H1 (cell line): ENCODE data around the gene CALML4. TPM values are rescaled to one million over a fixed set of nuclear protein-coding genes. Genes with fewer than 3 reads are reported as not detected.

Experiments used
- CTCF ChIA-PET: fragments of 300-600 bp; sonication (Branson Sonifier 250); formaldehyde crosslinking; loops from one replicate; lab custom pipeline; 2021; ENCODE audit not compliant: partially characterized antibody; lab: Charles Lee
- POLR2A ChIA-PET: fragments of 300-600 bp; sonication (Branson Sonifier 250); formaldehyde crosslinking; loops from one replicate; lab custom pipeline; 2021; ENCODE audit warnings: inconsistent platforms; ENCODE audit not compliant: partially characterized antibody; lab: Charles Lee
- DNase-seq, 2 experiments: peaks; one replicate each; pipeline versions ENCODE4 v3.0.0 to v3.0.0-alpha.2; 2010 to 2022; ENCODE audit warnings: low spot score in 2 of 2, low read depth in 1 of 2, mixed read lengths in 1 of 2
- FAIRE-seq: peaks from 2 replicates; lab custom pipeline; 2011; peaks lifted over from hg19 to GRCh38; lab: Jason Lieb, UNC
- H2AFZ ChIP-seq: 2 replicates; pipeline ENCODE4 v1.8.1; 2012; ENCODE audit warnings: low read length, inconsistent platforms
- H2AK5ac ChIP-seq: 2 replicates; pipeline ENCODE4 v1.6.1; 2013; ENCODE audit warnings: low read depth, low read length
- H2BK120ac ChIP-seq: replicated peaks from 2 replicates; pipeline ENCODE3; 2013; ENCODE audit warnings: low read depth, low read length, inconsistent platforms
- H2BK12ac ChIP-seq: 2 replicates; pipeline ENCODE4 v1.6.1; 2013; ENCODE audit warnings: low read depth, low read length
- H2BK15ac ChIP-seq: 2 replicates; pipeline ENCODE4 v1.6.1; 2013; ENCODE audit warnings: low read length
- H2BK20ac ChIP-seq: 2 replicates; pipeline ENCODE4 v1.6.1; 2013; ENCODE audit warnings: low read length
- H2BK5ac ChIP-seq: 2 replicates; pipeline ENCODE4 v1.6.1; 2013; ENCODE audit warnings: low read depth, low read length
- H3K14ac ChIP-seq: 2 replicates; pipeline ENCODE4 v1.6.1; 2013; ENCODE audit warnings: inconsistent platforms; ENCODE audit not compliant: insufficient read length
- H3K18ac ChIP-seq: 2 replicates; pipeline ENCODE4 v1.6.1; 2013; ENCODE audit warnings: low read length; ENCODE audit errors: extremely low read depth
- H3K23ac ChIP-seq: 2 replicates; pipeline ENCODE4 v1.6.1; 2013; ENCODE audit warnings: inconsistent platforms; ENCODE audit not compliant: insufficient read length
- H3K23me2 ChIP-seq: 2 replicates; pipeline ENCODE4 v1.6.1; 2013; ENCODE audit warnings: low read depth, low read length
- H3K27ac ChIP-seq: 2 replicates; pipeline ENCODE4 v1.6.1; 2011; ENCODE audit warnings: low read depth, low read length, inconsistent platforms
- H3K27me3 ChIP-seq, 4 experiments: replicated peaks in 1 of 4; 1 replicate in 1 of 4; 2 replicates in 3 of 4; pipeline versions ENCODE4 v1.6.1 to v1.8.1; 2011 to 2013; ENCODE audit warnings: low read length in 3 of 4, mild to moderate bottlenecking in 3 of 4, inconsistent platforms in 2 of 4, mixed read lengths in 2 of 4, moderate library complexity in 1 of 4; ENCODE audit not compliant: control insufficient read depth in 3 of 4, insufficient read depth in 3 of 4; ENCODE audit errors: extremely low read depth in 1 of 4
- H3K36me3 ChIP-seq, 4 experiments: 2 replicates each; pipeline versions ENCODE4 v1.6.1 to v1.8.1; 2011 to 2013; ENCODE audit warnings: mild to moderate bottlenecking in 4 of 4, low read length in 3 of 4, moderate library complexity in 2 of 4, control low read depth in 1 of 4, inconsistent platforms in 1 of 4; ENCODE audit not compliant: insufficient read depth in 4 of 4, control insufficient read depth in 2 of 4
- H3K4ac ChIP-seq: replicated peaks from 2 replicates; pipeline ENCODE3; 2013; ENCODE audit warnings: low read length, low read depth, mixed read lengths, inconsistent platforms; ENCODE audit not compliant: insufficient read length
- H3K4me1 ChIP-seq, 4 experiments: replicated peaks in 1 of 4; 1 replicate in 1 of 4; 2 replicates in 3 of 4; pipeline versions ENCODE4 v1.6.1 to v1.8.1; 2011 to 2013; ENCODE audit warnings: low read length in 3 of 4, inconsistent platforms in 2 of 4, mixed read lengths in 1 of 4; ENCODE audit not compliant: insufficient read depth in 4 of 4, control insufficient read depth in 3 of 4
- H3K4me2 ChIP-seq, 2 experiments: 2 replicates each; pipeline versions ENCODE4 v1.6.1 to v1.8.1; 2011 to 2013; ENCODE audit warnings: low read depth in 2 of 2, low read length in 2 of 2, control low read depth in 1 of 2, inconsistent platforms in 1 of 2, mild to moderate bottlenecking in 1 of 2; ENCODE audit not compliant: insufficient read depth in 1 of 2
- H3K4me3 ChIP-seq, 4 experiments: fragments of 200-600, 300-600 bp in 1 of 4; sonication (generic), shearing (Covaris generic), sonication (Bioruptor Twin) in 1 of 4; 2 replicates each; pipeline versions ENCODE4 v1.5.1 to v1.8.1; 2011 to 2016; ENCODE audit warnings: low read length in 4 of 4, low read depth in 3 of 4, control low read depth in 2 of 4, inconsistent platforms in 2 of 4, mild to moderate bottlenecking in 2 of 4, mixed read lengths in 1 of 4, moderate library complexity in 1 of 4; ENCODE audit not compliant: insufficient read depth in 2 of 4; ENCODE audit errors: extremely low read depth in 1 of 4
- H3K56ac ChIP-seq: replicated peaks from 2 replicates; pipeline ENCODE3; 2013; ENCODE audit warnings: low read depth, mild to moderate bottlenecking, mixed read lengths, low read length, inconsistent platforms; ENCODE audit not compliant: insufficient read length
- H3K79me1 ChIP-seq: 2 replicates; pipeline ENCODE4 v1.6.1; 2013; ENCODE audit warnings: low read depth, low read length, control low read depth
- H3K79me2 ChIP-seq, 2 experiments: 2 replicates each; pipeline versions ENCODE4 v1.6.1 to v1.8.1; 2012 to 2013; ENCODE audit warnings: low read length in 2 of 2, mild to moderate bottlenecking in 2 of 2, inconsistent platforms in 1 of 2; ENCODE audit not compliant: insufficient read depth in 2 of 2, control insufficient read depth in 1 of 2
- H3K9ac ChIP-seq, 4 experiments: replicated peaks in 1 of 4; 1 replicate in 1 of 4; 2 replicates in 3 of 4; pipeline versions ENCODE4 v1.6.1 to v1.8.1; 2011 to 2013; ENCODE audit warnings: low read depth in 3 of 4, low read length in 3 of 4, control low read depth in 2 of 4, mild to moderate bottlenecking in 2 of 4, moderate library complexity in 2 of 4, inconsistent platforms in 1 of 4; ENCODE audit errors: extremely low read depth in 1 of 4
- H3K9me3 ChIP-seq, 2 experiments: 2 replicates each; pipeline versions ENCODE4 v1.6.1 to v1.8.1; 2012 to 2013; ENCODE audit warnings: mild to moderate bottlenecking in 2 of 2, moderate library complexity in 2 of 2, control low read depth in 1 of 2, inconsistent platforms in 1 of 2, low read depth in 1 of 2, low read length in 1 of 2, mixed read lengths in 1 of 2; ENCODE audit not compliant: insufficient read depth in 2 of 2
- H4K20me1 ChIP-seq, 2 experiments: replicated peaks in 1 of 2; 2 replicates each; pipeline versions ENCODE3 to v1.8.1; 2011 to 2013; ENCODE audit warnings: inconsistent platforms in 2 of 2, low read length in 2 of 2, mild to moderate bottlenecking in 1 of 2; ENCODE audit not compliant: insufficient read depth in 2 of 2, control insufficient read depth in 1 of 2
- H4K5ac ChIP-seq: 2 replicates; pipeline ENCODE4 v1.6.1; 2013; ENCODE audit warnings: low read length, low read depth, mixed read lengths, inconsistent platforms; ENCODE audit not compliant: insufficient read length
- H4K8ac ChIP-seq: 2 replicates; pipeline ENCODE4 v1.8.0; 2013; ENCODE audit warnings: mild to moderate bottlenecking, moderate library complexity, low read length, inconsistent platforms; ENCODE audit not compliant: insufficient read depth; ENCODE audit errors: extremely low read depth
- H4K91ac ChIP-seq: replicated peaks from 2 replicates; pipeline ENCODE3; 2013; ENCODE audit warnings: low read length, mixed read lengths, inconsistent platforms; ENCODE audit not compliant: insufficient read length
- CBX5 ChIP-seq: fragments of 300-800, 300-1000 bp; sonication (generic); IDR thresholded peaks from 2 replicates; pipeline ENCODE4 v1.7.1; 2016; ENCODE audit warnings: antibody characterized with exemption, low read length, low read depth
- CHD1 ChIP-seq: IDR thresholded peaks from 2 replicates; pipeline ENCODE4 v1.6.1; 2012; ENCODE audit warnings: low read depth, low read length, improper control_type of control experiment
- FOSL1 ChIP-seq: IDR thresholded peaks from 2 replicates; pipeline ENCODE4 v1.6.1; 2011; ENCODE audit warnings: mild to moderate bottlenecking, low read depth, low read length, moderate library complexity; ENCODE audit not compliant: insufficient read depth
- JUN ChIP-seq: IDR thresholded peaks from 2 replicates; pipeline ENCODE4 v1.6.1; 2011; ENCODE audit warnings: low read depth, mild to moderate bottlenecking, improper control_type of control experiment, low read length
- KDM4A ChIP-seq: IDR thresholded peaks from one replicate; pipeline ENCODE4 v1.7.1; 2012; ENCODE audit warnings: low read depth, mild to moderate bottlenecking, moderate library complexity, low read length, inconsistent platforms; ENCODE audit not compliant: severe bottlenecking
- MAFK ChIP-seq: IDR thresholded peaks from 2 replicates; pipeline ENCODE4 v1.6.1; 2012; ENCODE audit warnings: low read depth, mild to moderate bottlenecking, improper control_type of control experiment, low read length
- MAX ChIP-seq: IDR thresholded peaks from 2 replicates; pipeline ENCODE4 v1.6.1; 2012; ENCODE audit warnings: inconsistent platforms
- NANOG ChIP-seq: IDR thresholded peaks from 2 replicates; pipeline ENCODE4 v1.6.1; 2011; ENCODE audit warnings: low read length, low read depth, mild to moderate bottlenecking, inconsistent platforms; ENCODE audit not compliant: insufficient read depth, poor library complexity, severe bottlenecking
- RAD21 ChIP-seq, 2 experiments: IDR thresholded peaks in 1 of 2; conservative IDR thresholded peaks in 1 of 2; 2 replicates each; pipeline ENCODE4 v1.6.1; 2011; ENCODE audit warnings: low read depth in 2 of 2, low read length in 2 of 2, improper control_type of control experiment in 1 of 2, inconsistent platforms in 1 of 2, mild to moderate bottlenecking in 1 of 2, moderate library complexity in 1 of 2
- RXRA ChIP-seq: IDR thresholded peaks from 2 replicates; pipeline ENCODE4 v1.6.1; 2011; ENCODE audit warnings: low read depth, mild to moderate bottlenecking, low read length, moderate library complexity; ENCODE audit not compliant: insufficient read depth
- SP1 ChIP-seq: IDR thresholded peaks from 2 replicates; pipeline ENCODE4 v1.6.1; 2011; ENCODE audit warnings: low read depth, low read length
- SUZ12 ChIP-seq: fragments of 200-600 bp; sonication (generic); IDR thresholded peaks from 2 replicates; pipeline ENCODE4 v1.6.1; 2012; ENCODE audit warnings: mild to moderate bottlenecking, inconsistent platforms, low read length, moderate library complexity, mixed read lengths
- WGBS, 2 experiments: shearing (Covaris generic) in 1 of 2; methylation state at CpG; one replicate each; pipeline versions ENCODE4 v1.1.6 to v1.1.7; 2013 to 2015; ENCODE audit warnings: low lambda C conversion rate in 2 of 2, mixed read lengths in 2 of 2, inconsistent platforms in 1 of 2, low coverage in 1 of 2, missing lambda C conversion rate in 1 of 2; ENCODE audit not compliant: insufficient replicate concordance in 2 of 2, insufficient coverage in 1 of 2, insufficient read length in 1 of 2; ENCODE audit errors: extremely low coverage in 1 of 2, missing lambda C conversion rate in 1 of 2; 5-methylcytosine and 5-hydroxymethylcytosine counted together
- polyA plus RNA-seq, 7 experiments: library from polyadenylated mRNA; depleted of rRNA in 3 of 7; stranded (reverse) in 5 of 7; unstranded in 2 of 7; fragments of >200 nt in 5 of 7; fragments of 200-250 nt in 2 of 7; gene quantifications; 1 replicate in 5 of 7; 2 replicates in 1 of 7; 4 replicates in 1 of 7; pipeline versions ENCODE4 v1.2.1 to v1.2.3, GENCODE V29; 2011 to 2013; ENCODE audit warnings: missing spikeins in 2 of 7, mixed read lengths in 2 of 7
- total RNA-seq: library from RNA; stranded (reverse); fragmentation: NEBNext Ultra II Directional; extraction: Animal tissue kit (Norgen Biotek cat#: 25700); gene quantifications from 2 replicates; pipeline ENCODE4 v1.2.1, GENCODE V29; 2021

CALML4 gene
- total and polyA plus RNA-seq, 2 of the 8 experiments (the other 6 are each of a cell fraction or from before 2014, with no cell fraction given), result 3.8 to 12.5 TPM

- Histone ChIP-seq H3K23me2 (no peaks in the 10 kb centered on the region), H3K4me2 (peak overlapping the region in 1 of 2 experiments; percentile 35; a peak in 1 of 4 replicates), H2BK12ac (peak overlapping the region; percentile 81; the same call in 1 of the 2 replicates), H4K20me1 (peaks cover 11 to 25% of the 10 kb centered on the region in 2 experiments), H2BK5ac (peak overlapping the region; percentile 69), H3K27me3 (no peaks in the 10 kb centered on the region), H3K4me1 (peaks cover 2 to 38% (median 23%) of the 10 kb centered on the region in 4 experiments), H3K4ac (no peak overlapping the region), H2BK20ac (no peak overlapping the region), H2AFZ (no peak overlapping the region), H2BK120ac (no peak overlapping the region), H2BK15ac (no peak overlapping the region), H3K4me3 (no peak overlapping the region), H2AK5ac (0 out of 2 replicates have a peak overlapping the region, but pooled peaks have one; percentile 11), H3K79me2 (peaks cover 0 to 18% of the 10 kb centered on the region in 2 experiments; a peak in 1 of 4 replicates), H3K14ac (no peak overlapping the region), H3K79me1 (peaks cover 5% of the 10 kb centered on the region; the same call in 1 of the 2 replicates), H4K5ac (no peak overlapping the region), H4K8ac (peak overlapping the region; percentile 46; the same call in 1 of the 2 replicates), H3K27ac (0 out of 2 replicates have a peak overlapping the region, but pooled peaks have one; percentile 55), H3K9me3 (no peaks in the 10 kb centered on the region), H3K23ac (no peak overlapping the region), H3K36me3 (no peaks in the 10 kb centered on the region; a peak in 1 of 8 replicates), H3K9ac (no peak overlapping the region; a peak in 2 of 7 replicates), H3K18ac (no peak overlapping the region), H4K91ac (no peak overlapping the region), H3K56ac (no peak overlapping the region)
- CTCF ChIA-PET, result interaction anchor here (0.7 to 4.3 kb wide), 2 partner anchors 11 to 273 kb away, joined by 4 to 36 read pairs; no protein-coding TSS in a partner anchor
- DNase-seq, result no peak
- no peak for FAIRE-seq
- 91% methylated on average over 12 of the region's 12 CpGs; no CpG with 5 or more reads in 1 of the 2 experiments for WGBS, 2 experiments
- POLR2A ChIA-PET, result interaction anchor here (0.6 to 3.1 kb wide), 2 partner anchors 11 to 47 kb away, joined by 3 to 20 read pairs; no protein-coding TSS in a partner anchor
- TF ChIP-seq KDM4A, result no peak
- TF ChIP-seq MAFK, result no peak
- no peak for TF ChIP-seq NANOG
- no peak for TF ChIP-seq MAX
- TF ChIP-seq CBX5, result no peak
- no peak for TF ChIP-seq FOSL1
- TF ChIP-seq RXRA, result no peak
- no peak for TF ChIP-seq SUZ12
- TF ChIP-seq RAD21 (IDR thresholded peaks at IDR 0.05 in 1 of 2, conservative IDR thresholded peaks at IDR 0.05 in 1 of 2; ENCODE audit: low read depth in 2 of 2, low read length in 2 of 2), result no peak
- no peak for TF ChIP-seq SP1
- no peak for TF ChIP-seq CHD1
- TF ChIP-seq JUN, result no peak
Observed at GRCh38 chr15:68206711-68207151, 1.6 kb upstream of the CALML4 start.
